HUES64 (cell line): ENCODE results near the gene HNRNPCL1. TPM values are rescaled to one million over a fixed set of nuclear protein-coding genes. Genes with fewer than 3 reads are reported as not detected.
"Not testable (repeated sequence)": the region's sequence is repeated elsewhere in the genome, so short reads cannot be mapped to it uniquely, and the experiment has no call there.

Source experiments
- H3K27ac ChIP-seq: 2 replicates; pipeline ENCODE4 v1.7.0; 2013; ENCODE audit warnings: low read depth, low read length, inconsistent platforms
- H3K27me3 ChIP-seq: 2 replicates; pipeline ENCODE4 v1.6.1; 2013; ENCODE audit warnings: mild to moderate bottlenecking, low read length; ENCODE audit not compliant: insufficient read depth
- H3K36me3 ChIP-seq: 2 replicates; pipeline ENCODE4 v1.6.1; 2013; ENCODE audit warnings: mild to moderate bottlenecking, low read length; ENCODE audit not compliant: insufficient read depth
- H3K4me1 ChIP-seq: 2 replicates; pipeline ENCODE4 v1.6.1; 2013; ENCODE audit warnings: mild to moderate bottlenecking, low read length, moderate library complexity; ENCODE audit not compliant: insufficient read depth
- H3K4me3 ChIP-seq: 2 replicates; pipeline ENCODE4 v1.5.1; 2013; ENCODE audit warnings: mild to moderate bottlenecking, low read length, moderate library complexity
- H3K9ac ChIP-seq: 2 replicates; pipeline ENCODE4 v1.6.1; 2013; ENCODE audit warnings: mild to moderate bottlenecking, low read depth, low read length
- H3K9me3 ChIP-seq: 2 replicates; pipeline ENCODE4 v1.6.1; 2013; ENCODE audit warnings: low read depth, low read length; ENCODE audit not compliant: insufficient read depth
- WGBS: fragments of 150-250, 120-280 bp; methylation state at CpG from one replicate; pipeline ENCODE4 v1.1.7; 2013; ENCODE audit warnings: missing lambda C conversion rate; 5-methylcytosine and 5-hydroxymethylcytosine counted together
- polyA plus RNA-seq, 2 experiments: library from polyadenylated mRNA; stranded (reverse); fragments of 50-300 nt; gene quantifications; one replicate each; pipeline ENCODE4 v1.2.3, GENCODE V29; 2013

The HNRNPCL1 gene
- not detected for polyA plus RNA-seq (2013, experiment 1 of 2)
- not detected for polyA plus RNA-seq (2013, experiment 2 of 2)

DNA sequence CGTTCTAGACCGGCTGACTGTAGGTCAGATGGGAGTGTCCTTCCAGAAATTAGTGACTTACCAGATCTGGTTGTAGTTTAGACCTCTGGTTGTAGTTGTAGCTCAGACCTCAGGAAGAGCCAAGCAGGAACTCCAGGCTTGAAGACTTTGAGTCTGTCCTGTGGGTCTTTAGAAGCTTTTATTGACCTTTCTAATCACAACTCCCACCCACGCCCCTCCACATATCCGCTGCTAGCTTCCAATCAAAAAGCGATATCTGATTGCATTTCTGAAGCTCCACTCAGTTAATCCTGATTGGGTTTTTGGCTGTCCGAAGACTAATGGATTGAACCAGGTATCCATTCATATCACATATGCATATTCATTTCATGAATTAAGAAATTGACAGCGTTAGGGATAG, at the start of gene HNRNPCL1:
Gene HNRNPCL1 (minus strand): TSS at position 101 of the 400 bp plus-strand sequence. CDS start 431 bp downstream, outside the sequence.
- 72% methylated on average over 5 of the region's 7 CpGs for WGBS
- H3K9me3 ChIP-seq: peaks cover 45% of the 10 kb centered on the region
- H3K36me3 ChIP-seq, H3K27me3 ChIP-seq, H3K9ac ChIP-seq, H3K4me3 ChIP-seq, H3K27ac ChIP-seq, H3K4me1 ChIP-seq: not testable (repeated sequence)

DNA sequence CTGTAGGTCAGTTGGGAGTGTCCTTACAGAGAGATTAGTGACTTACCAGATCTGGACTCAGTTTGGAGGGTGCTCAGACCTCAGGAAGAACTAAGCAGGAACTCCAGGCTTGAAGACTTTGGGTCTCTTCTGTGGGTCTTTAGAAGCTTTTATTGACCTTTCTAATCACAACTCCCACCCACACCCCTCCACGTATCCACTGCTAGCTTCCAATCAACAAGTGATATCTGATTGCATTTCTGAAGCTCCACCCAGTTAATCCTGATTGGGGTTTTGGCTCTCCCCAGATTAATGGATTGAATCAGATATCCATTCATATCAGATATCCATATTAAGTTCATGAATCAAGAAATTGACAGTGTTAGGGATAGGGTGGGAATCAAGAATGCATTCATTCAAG, 49.6 kb upstream of the HNRNPCL1 start, which contains the start of gene PRAMEF10:
Gene PRAMEF10 (minus strand): TSS at position 101 of the 400 bp plus-strand sequence. CDS start 2,423 bp downstream, outside the sequence.
- not testable (repeated sequence) for H3K9ac ChIP-seq, H3K27ac ChIP-seq, H3K27me3 ChIP-seq, H3K36me3 ChIP-seq, H3K4me1 ChIP-seq, H3K4me3 ChIP-seq, H3K9me3 ChIP-seq
- WGBS: no CpG with 5 or more reads among the region's 1 CpG

DNA sequence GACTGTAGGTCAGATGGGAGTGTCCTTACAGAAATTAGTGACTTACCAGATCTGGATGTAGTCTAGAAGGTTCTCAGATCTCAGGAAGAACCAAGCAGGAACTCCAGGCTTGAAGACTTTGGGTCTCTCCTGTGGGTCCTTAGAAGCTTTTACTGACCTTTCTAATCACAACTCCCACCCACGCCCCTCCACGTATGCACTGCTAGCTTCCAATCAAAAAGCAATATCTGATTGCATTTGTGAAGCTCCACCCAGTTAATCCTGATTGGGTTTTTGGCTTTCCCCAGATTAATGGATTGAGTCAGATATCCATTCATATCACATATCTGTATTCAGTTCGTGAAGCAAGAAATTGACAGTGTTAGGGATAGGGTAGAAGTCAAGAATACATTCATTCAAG, 37.6 kb upstream of the HNRNPCL1 start, which contains the start of gene PRAMEF4:
Gene PRAMEF4 (minus strand): TSS at position 101 of the 400 bp plus-strand sequence. CDS start 2,807 bp downstream, outside the sequence.
- not testable (repeated sequence) for H3K27me3 ChIP-seq, H3K4me3 ChIP-seq, H3K4me1 ChIP-seq, H3K9me3 ChIP-seq, H3K36me3 ChIP-seq, H3K27ac ChIP-seq, H3K9ac ChIP-seq
- WGBS: 80% methylated on average over 2 of the region's 3 CpGs

DNA sequence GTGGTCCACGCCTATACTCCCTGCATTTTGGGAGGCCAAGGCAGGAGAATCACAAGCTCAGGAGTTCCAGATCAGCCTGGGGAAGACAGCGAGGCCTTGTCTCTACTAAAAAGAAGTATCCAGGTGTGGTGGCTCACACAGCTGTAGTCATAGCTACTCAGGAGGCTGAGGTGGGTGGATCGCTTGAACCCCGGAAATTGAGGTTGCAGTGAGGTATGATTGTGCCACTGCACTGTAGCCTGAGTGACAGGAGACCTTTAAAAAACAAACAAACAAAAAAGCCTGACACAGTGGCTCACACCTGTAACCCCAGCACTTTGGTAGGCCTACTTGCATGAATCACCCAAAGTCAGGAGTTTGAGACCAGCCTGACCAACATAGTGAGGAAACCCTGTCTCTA, 29.9 kb upstream of the HNRNPCL1 start:
- not testable (repeated sequence) for H3K27me3 ChIP-seq, H3K4me1 ChIP-seq, H3K9ac ChIP-seq, H3K27ac ChIP-seq, H3K9me3 ChIP-seq, H3K4me3 ChIP-seq, H3K36me3 ChIP-seq
- WGBS: 78% methylated on average over 3 of the region's 4 CpGs

DNA sequence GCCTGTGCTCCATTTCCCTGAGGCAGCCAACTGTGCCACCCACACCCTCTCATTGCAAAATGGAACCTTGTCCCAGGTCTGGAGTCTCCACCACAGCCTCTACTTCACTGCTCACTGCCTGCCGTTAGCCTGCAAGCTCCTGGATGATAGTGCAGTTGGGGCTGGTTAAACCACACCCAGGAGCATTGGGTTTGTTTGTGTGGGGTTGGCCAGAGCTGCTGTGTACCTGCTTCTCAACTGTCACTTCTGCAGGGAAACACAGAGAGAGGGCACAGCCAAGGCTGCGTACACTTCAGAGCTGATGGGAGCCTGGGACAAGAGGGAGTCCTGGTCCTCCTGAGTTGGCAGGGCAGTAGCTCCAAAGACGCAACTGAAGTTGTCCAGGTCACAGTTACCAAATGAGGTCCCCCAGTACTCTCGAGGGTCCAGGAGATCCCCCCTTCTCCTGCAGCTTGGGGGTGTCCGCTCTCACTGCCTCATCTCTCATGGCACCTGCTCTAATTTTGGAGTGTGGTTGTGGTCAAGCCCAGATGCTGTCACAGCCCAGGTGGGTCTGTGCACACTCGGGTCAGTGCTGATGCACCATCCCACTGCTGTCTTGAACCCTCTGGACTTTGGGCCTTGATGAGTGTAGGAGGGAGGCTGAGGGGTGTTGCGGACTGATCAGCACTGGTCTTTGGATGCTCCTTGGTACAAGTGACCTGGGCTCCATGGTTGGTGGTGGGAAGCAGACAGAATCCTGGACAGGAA, 14.8 kb upstream of the HNRNPCL1 start:
- H3K36me3 ChIP-seq, H3K9ac ChIP-seq, H3K27me3 ChIP-seq, H3K4me1 ChIP-seq, H3K27ac ChIP-seq, H3K4me3 ChIP-seq: not testable (repeated sequence)
- WGBS: 95% methylated on average over 2 of the region's 7 CpGs
- H3K9me3 ChIP-seq: peaks cover 16% of the 10 kb centered on the region

DNA sequence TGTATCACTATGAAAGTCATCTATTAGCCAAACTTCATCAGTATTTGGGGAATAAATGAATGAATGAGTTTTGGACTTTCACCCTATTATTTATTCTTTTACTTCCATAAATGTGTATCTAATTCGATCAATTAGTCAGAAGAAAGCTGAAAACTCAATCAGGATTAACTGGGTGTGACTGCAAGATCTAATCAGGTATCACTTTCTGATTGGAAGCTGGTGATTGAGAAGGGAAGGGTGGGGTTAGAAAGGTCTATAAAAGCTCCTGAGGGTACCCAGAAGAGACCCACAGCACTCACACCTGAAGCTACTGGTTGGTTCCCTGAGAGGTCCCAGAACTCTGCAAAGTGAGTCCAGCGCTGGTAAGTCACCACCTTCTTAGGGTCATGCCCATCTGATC, 8.3 kb upstream of the HNRNPCL1 start, which contains the start of gene PRAMEF2:
Gene PRAMEF2 (plus strand): TSS at position 301 of the 400 bp plus-strand sequence. CDS start 1,924 bp downstream, outside the sequence.
- H3K4me3 ChIP-seq, H3K27me3 ChIP-seq, H3K27ac ChIP-seq, H3K36me3 ChIP-seq, H3K9ac ChIP-seq, H3K4me1 ChIP-seq: not testable (repeated sequence)
- peaks cover 39% of the 10 kb centered on the region for H3K9me3 ChIP-seq
- WGBS: 40% methylated on average over 1 of the region's 2 CpGs

DNA sequence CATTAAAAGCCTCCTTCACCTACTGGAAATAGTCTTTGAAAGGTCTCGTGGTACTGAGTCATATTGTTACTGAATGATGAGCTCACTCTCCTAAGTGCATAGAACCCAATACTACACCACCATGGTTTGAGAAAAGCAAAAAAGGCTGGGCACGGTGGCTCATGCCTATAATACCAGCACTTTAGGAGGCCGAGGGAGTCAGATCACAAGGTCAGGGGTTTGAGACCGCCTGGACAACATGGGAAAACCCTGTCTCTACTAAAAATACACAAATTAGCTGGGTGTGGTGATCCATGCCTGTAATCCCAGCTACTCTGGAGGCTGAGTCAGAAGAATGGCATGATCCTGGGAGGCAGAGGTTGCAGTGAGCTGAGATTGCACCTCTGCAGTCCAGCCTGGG, 3.3 kb upstream of the HNRNPCL1 start:
- Histone ChIP-seq H3K27me3 (no peaks in the 10 kb centered on the region), H3K36me3 (no peaks in the 10 kb centered on the region), H3K27ac (no peak overlapping the region), H3K4me3 (no peak overlapping the region), H3K4me1 (no peaks in the 10 kb centered on the region), H3K9me3 (peaks cover 52% of the 10 kb centered on the region), H3K9ac (no peak overlapping the region)
- WGBS: 73% methylated on average over 4 of the region's 4 CpGs

DNA sequence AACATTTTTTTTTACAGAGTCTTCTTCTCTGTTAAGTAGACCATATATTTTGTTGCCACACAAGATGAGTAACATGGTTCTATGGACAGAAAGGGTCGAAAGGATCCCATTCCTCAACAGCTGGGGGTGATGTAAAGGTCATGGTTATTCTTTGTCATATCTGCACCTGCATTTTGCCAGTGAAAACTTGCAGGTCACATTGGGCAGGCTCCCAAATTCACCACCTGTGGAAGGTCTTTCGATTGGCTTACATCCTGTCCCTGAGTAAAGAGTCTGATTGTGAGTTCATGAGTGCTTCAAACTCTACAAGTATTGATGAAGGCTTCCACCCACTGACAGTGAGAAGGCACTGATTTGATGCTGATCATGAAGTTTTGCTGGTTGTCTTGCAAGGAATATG, 15.3 kb downstream of the HNRNPCL1 start:
- not testable (repeated sequence) for H3K4me3 ChIP-seq
- WGBS: 56% methylated on average over 2 of the region's 2 CpGs

DNA sequence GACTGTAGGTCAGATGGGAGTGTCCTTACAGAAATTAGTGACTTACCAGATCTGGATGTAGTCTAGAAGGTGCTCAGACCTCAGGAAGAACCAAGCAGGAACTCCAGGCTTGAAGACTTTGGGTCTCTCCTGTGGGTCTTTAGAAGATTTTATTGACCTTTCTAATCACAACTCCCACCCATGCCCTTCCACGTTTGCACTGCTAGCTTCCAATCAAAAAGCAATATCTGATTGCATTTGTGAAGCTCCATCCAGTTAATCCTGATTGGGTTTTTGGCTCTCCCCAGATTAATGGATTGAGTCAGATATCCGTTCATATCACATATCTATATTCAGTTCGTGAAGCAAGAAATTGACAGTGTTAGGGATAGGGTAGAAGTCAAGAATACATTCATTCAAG, 17.2 kb downstream of the HNRNPCL1 start, which contains the start of gene PRAMEF11:
Gene PRAMEF11 (minus strand): TSS at position 101 of the 400 bp plus-strand sequence. CDS start 2,621 bp downstream, outside the sequence.
- 33% methylated on average over 2 of the region's 3 CpGs for WGBS
- not testable (repeated sequence) for H3K4me1 ChIP-seq, H3K9ac ChIP-seq, H3K36me3 ChIP-seq, H3K27ac ChIP-seq, H3K27me3 ChIP-seq, H3K4me3 ChIP-seq
- peaks cover 12% of the 10 kb centered on the region; the same call in 1 of the 2 replicates for H3K9me3 ChIP-seq

More for the DNA sequence above, 15.3 kb downstream of the HNRNPCL1 start:
- peaks cover 22% of the 10 kb centered on the region for H3K9me3 ChIP-seq
- not testable (repeated sequence) for H3K4me1 ChIP-seq, H3K27ac ChIP-seq, H3K27me3 ChIP-seq, H3K9ac ChIP-seq, H3K36me3 ChIP-seq

DNA sequence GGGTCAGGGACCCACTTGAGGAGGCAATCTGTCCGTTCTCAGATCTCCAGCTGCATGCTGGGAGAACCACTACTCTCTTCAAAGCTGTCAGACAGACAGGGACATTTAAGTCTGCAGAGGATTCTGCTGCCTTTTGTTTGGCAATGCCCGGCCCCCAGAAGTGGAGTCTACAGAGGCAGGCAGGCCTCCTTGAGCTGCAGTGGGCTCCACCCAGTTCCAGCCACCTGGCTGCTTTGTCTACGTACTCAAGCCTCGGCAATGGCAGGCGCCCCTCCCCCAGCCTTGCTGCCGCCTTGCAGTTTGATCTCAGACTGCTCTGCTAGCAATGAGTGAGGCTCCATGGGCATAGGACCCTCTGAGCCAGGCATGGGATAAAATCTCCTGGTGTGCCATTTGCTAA, 29.5 kb downstream of the HNRNPCL1 start:
- 73% methylated on average over 6 of the region's 6 CpGs for WGBS
- H3K4me1 ChIP-seq, H3K27me3 ChIP-seq, H3K4me3 ChIP-seq, H3K9ac ChIP-seq, H3K36me3 ChIP-seq, H3K27ac ChIP-seq: not testable (repeated sequence)
- peaks cover 18% of the 10 kb centered on the region for H3K9me3 ChIP-seq

DNA sequence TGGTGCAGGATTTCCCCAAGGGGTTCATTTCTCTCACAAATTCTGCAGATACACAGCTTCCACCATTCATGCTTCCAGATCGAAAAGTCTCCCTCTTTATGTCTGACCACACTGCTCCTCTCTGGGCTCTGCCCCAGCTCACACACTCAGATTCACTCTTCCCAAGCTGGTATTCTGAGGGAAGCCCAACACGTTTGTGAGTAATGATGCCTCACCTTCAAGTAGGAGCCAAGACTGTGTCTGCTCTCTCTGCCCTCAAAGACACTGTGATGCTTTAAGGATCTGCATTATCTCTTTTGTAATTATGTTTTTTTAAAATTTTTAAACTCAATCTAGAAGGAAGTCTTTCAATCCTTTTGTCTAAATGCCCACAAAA, 37.1 kb downstream of the HNRNPCL1 start:
- Histone ChIP-seq H3K27ac (no peak overlapping the region), H3K4me3 (no peak overlapping the region), H3K27me3 (no peaks in the 10 kb centered on the region), H3K4me1 (no peaks in the 10 kb centered on the region), H3K36me3 (no peaks in the 10 kb centered on the region), H3K9me3 (peaks cover 60% of the 10 kb centered on the region), H3K9ac (no peak overlapping the region)
- 58% methylated on average over 2 of the region's 2 CpGs for WGBS
